BE2C (cell line): ENCODE measurements around the gene GNG12.

Experiments used
- DNase-seq: peaks from one replicate; pipeline ENCODE4 v3.0.0-alpha.2; 2020
- H3K27me3 ChIP-seq: fragments of 250-450 bp; sonication (Bioruptor Pico); 2 replicates; pipeline ENCODE4 v1.5.1; 2020; ENCODE audit warnings: mild to moderate bottlenecking
- H3K36me3 ChIP-seq: fragments of 250-450 bp; sonication (Bioruptor Pico); 2 replicates; pipeline ENCODE4 v1.5.1; 2020; ENCODE audit warnings: mild to moderate bottlenecking
- H3K4me1 ChIP-seq: fragments of 250-450 bp; sonication (Bioruptor Pico); 2 replicates; pipeline ENCODE4 v1.5.1; 2020
- H3K4me3 ChIP-seq: 2 replicates; pipeline ENCODE4 v1.5.1; 2011; ENCODE audit warnings: low read depth, low read length
- H3K9me3 ChIP-seq: fragments of 250-450 bp; sonication (Bioruptor Pico); 2 replicates; pipeline ENCODE4 v1.5.1; 2020
- CTCF ChIP-seq: IDR thresholded peaks from 2 replicates; pipeline ENCODE4 v1.5.1; 2012; ENCODE audit warnings: mild to moderate bottlenecking, low read depth, low read length

Gene GNG12

DNA sequence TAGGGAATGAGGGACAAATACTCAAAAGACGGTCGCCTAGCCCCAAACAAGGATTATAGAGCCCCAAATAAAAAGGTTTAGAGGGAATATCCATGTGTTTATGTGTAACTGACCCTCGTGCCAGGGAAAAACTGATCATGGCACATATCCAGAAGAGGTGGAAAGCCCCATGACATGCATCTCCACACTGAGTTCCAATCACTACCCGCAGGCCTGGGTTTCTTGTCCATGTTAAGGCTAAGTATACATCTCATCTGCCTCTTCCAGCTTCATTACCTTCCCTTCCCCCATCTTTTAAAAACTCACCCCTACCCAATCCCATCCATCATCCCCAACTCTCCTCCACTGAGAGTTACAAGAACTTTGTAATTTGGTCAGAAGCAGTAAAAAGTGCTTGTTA lies 133.0 kb downstream of the GNG12 start:
- Histone ChIP-seq H3K4me3 (no peak overlapping the region), H3K4me1 (peaks cover 11% of the 10 kb centered on the region), H3K27me3 (no peaks in the 10 kb centered on the region), H3K36me3 (no peaks in the 10 kb centered on the region), H3K9me3 (no peaks in the 10 kb centered on the region)
- TF ChIP-seq CTCF: no peak
- DNase-seq: no peak

- Histone ChIP-seq H3K4me1 (peaks cover 11% of the 10 kb centered on the region), H3K27me3 (no peaks in the 10 kb centered on the region), H3K4me3 (no peak overlapping the region), H3K9me3 (no peaks in the 10 kb centered on the region), H3K36me3 (no peaks in the 10 kb centered on the region)
- no peak for DNase-seq
- no peak for TF ChIP-seq CTCF
Observed at GRCh38 chr1:67696708-67697107, 136.6 kb downstream of the GNG12 start.

DNA sequence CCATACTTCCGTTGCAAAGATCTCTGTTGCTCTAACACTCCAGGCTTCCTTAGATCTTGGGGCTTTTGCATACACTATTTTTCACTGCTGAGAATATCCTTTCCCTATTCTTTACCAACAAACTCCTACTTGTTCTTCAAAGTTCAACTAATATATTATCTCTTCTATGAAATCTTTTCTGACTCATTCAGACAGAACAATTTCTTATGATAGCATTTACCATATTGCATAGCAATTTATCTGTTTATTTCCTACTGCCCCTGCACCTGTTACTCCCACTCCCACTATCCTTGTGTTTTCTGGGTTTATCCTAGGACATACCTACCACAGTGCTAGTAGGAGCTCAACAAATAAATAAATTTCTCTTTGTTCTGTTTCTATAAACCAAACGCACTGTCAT lies 137.3 kb downstream of the GNG12 start:
- Histone ChIP-seq H3K36me3 (no peaks in the 10 kb centered on the region), H3K9me3 (no peaks in the 10 kb centered on the region), H3K4me1 (peaks cover 7% of the 10 kb centered on the region), H3K4me3 (no peak overlapping the region), H3K27me3 (no peaks in the 10 kb centered on the region)
- TF ChIP-seq CTCF: no peak
- DNase-seq: no peak

DNA sequence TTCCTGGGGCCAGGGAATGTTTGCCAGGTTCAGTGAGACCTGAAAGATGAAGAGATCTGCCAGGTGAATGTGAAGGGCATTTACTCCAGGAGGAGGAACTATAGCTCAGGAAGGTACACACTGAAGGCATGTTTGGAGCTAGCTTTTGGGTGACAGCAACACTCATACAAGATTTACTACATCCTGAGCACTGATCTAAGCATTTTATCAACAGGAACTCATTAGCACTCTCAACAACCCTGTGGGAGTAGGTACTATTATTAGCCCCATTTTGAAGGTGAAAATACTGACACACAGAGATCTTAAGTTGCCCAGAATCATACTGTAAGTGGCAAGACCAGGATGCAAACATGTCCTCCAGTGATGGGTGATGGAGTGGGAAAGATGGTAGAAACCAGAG lies 141.6 kb downstream of the GNG12 start:
- Histone ChIP-seq H3K4me3 (no peak overlapping the region), H3K4me1 (peaks cover 4% of the 10 kb centered on the region; the same call in 1 of the 2 replicates), H3K9me3 (no peaks in the 10 kb centered on the region), H3K27me3 (no peaks in the 10 kb centered on the region), H3K36me3 (peaks cover 6% of the 10 kb centered on the region; the same call in 1 of the 2 replicates)
- TF ChIP-seq CTCF: no peak
- no peak for DNase-seq

GRCh38 chr1:67690411-67690810 lies 142.9 kb downstream of the GNG12 start:
- no peaks in the 10 kb centered on the region for H3K27me3 ChIP-seq
- H3K36me3 ChIP-seq: peaks cover 6% of the 10 kb centered on the region; the same call in 1 of the 2 replicates
- peaks cover 4% of the 10 kb centered on the region; the same call in 1 of the 2 replicates for H3K4me1 ChIP-seq
- H3K9me3 ChIP-seq: no peaks in the 10 kb centered on the region
- no peak for DNase-seq
- TF ChIP-seq CTCF: no peak
- H3K4me3 ChIP-seq: no peak overlapping the region

DNA sequence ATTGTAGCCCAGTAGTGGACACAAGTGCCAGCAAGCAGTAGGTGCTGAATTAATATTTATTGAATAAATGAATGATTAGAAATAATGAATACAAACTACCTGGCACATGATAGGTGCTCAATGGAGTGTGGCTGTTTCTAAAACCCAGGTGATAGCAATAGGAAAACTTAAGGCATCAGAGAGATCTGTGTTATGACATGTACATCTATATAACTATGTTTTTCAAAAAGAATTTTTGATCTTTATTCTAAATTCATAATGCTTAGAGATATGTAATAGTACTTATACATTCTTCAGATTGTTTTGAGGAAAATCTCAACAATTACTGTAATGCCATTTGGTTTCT lies 143.3 kb downstream of the GNG12 start:
- no peak overlapping the region for H3K4me3 ChIP-seq
- H3K4me1 ChIP-seq: peaks cover 4% of the 10 kb centered on the region; the same call in 1 of the 2 replicates
- TF ChIP-seq CTCF: no peak
- H3K27me3 ChIP-seq: no peaks in the 10 kb centered on the region
- DNase-seq: no peak
- peaks cover 6% of the 10 kb centered on the region; the same call in 1 of the 2 replicates for H3K36me3 ChIP-seq
- no peaks in the 10 kb centered on the region for H3K9me3 ChIP-seq
